NB4 (cell line): ENCODE measurements around the gene POLR2E.

Experiments
- DNase-seq: peaks from one replicate; pipeline ENCODE4 v3.0.0; 2010; ENCODE audit warnings: low read depth
- H3K4me3 ChIP-seq: one replicate; pipeline ENCODE4 v1.5.1; 2011; ENCODE audit warnings: mild to moderate bottlenecking, low read depth, low read length, moderate library complexity
- CTCF ChIP-seq: IDR thresholded peaks from one replicate; pipeline ENCODE4 v1.5.1; 2012; ENCODE audit warnings: low read depth, low read length
- MYC ChIP-seq: IDR thresholded peaks from 2 replicates; pipeline ENCODE4 v1.6.1; 2011; ENCODE audit warnings: low read depth, low read length
- POLR2A ChIP-seq: IDR thresholded peaks from 2 replicates; pipeline ENCODE4 v1.6.1; 2011; ENCODE audit warnings: mild to moderate bottlenecking; ENCODE audit not compliant: insufficient read length; ENCODE audit errors: extremely low read depth
- TF ChIP-seq, protein P1 (sequence below): IDR thresholded peaks from 2 replicates; pipeline ENCODE4 v1.6.1; 2011; ENCODE audit warnings: low read depth, low read length

Gene POLR2E

GRCh38 chr19:1061987-1062386, 33.2 kb downstream of the POLR2E start:
- TF ChIP-seq, protein P1, sequence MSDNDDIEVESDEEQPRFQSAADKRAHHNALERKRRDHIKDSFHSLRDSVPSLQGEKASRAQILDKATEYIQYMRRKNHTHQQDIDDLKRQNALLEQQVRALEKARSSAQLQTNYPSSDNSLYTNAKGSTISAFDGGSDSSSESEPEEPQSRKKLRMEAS = no peak
- no peak for TF ChIP-seq MYC
- no peak for TF ChIP-seq CTCF
- no peak for TF ChIP-seq POLR2A
- DNase-seq = no peak
- H3K4me3 ChIP-seq = no peak overlapping the region

- DNase-seq = no peak
These were observed 34.5 kb downstream of the POLR2E start for GRCh38 chr19:1060689-1061088.

GRCh38 chr19:1058112-1058511, 37.1 kb downstream of the POLR2E start:
- no peak for DNase-seq
- TF ChIP-seq MYC (no peak), CTCF (no peak), POLR2A (no peak)
- TF ChIP-seq, protein P1 = no peak
- no peak overlapping the region for H3K4me3 ChIP-seq

More at GRCh38 chr19:1060689-1061088, 34.5 kb downstream of the POLR2E start:
- TF ChIP-seq CTCF (no peak), MYC (no peak), POLR2A (no peak)
- TF ChIP-seq, protein P1 = no peak
- H3K4me3 ChIP-seq = no peak overlapping the region

DNA sequence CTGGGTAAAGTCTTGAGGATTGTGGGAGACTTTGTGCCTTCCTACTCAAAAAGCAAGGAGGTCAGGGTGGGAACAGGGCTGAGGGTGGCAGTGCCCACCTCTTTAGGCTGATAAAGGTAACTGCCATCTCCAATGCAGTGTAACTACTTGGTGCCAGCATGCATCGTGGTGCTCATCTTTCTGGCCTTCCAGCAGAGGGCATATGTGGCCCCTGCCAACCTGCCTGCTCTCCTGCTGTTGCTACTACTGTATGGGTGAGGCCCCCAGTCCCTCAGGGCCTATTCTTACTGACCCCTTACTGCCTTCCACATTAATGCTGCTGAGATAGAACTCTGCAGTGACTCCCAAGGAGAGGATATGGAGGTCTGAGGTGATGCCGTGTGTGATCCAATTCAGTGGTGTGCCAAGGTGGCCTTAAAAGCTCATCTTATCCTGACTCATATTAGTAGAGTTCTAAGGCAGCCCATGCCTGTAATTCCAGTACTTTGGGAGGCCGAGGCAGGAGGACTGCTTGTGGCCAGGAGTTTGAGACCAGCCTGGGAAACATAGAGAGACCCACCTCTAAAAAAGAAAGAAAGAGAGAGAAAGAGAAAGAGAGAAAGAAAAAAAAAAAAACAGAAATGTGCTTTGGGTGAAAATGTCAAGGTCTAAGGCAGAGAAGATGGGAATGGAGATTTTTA, 37.9 kb downstream of the POLR2E start:
- H3K4me3 ChIP-seq = no peak overlapping the region
- TF ChIP-seq CTCF = peak; percentile 25
- TF ChIP-seq MYC = no peak
- DNase-seq = peak; percentile 46

DNA sequence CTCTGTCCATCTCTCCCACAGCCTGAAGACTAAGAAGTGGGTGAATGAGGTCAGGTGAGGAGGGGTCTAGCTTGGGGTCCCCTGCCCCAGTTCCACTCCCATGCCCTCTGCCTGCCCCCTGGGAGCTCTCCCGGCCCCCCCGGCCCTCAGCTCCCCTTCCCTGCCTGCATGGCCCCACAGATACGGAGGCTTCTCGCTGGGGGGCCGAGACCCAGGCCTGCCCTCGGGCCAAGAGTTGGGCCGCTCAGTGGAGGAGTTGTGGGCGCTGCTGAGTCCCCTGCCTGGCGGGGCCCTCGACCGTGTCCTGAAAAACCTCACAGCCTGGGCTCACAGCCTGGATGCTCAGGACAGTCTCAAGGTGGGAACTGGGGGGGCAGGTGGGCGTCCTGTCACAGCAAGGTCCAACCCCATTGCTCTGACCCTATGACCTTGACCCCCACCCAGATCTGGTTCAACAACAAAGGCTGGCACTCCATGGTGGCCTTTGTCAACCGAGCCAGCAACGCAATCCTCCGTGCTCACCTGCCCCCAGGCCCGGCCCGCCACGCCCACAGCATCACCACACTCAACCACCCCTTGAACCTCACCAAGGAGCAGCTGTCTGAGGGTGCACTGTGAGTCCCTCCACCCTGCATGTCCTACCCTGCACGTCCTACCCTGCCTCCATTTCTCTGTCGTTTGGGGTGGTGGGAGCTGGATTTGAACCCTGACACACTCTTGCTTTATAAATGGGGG, 39.1 kb downstream of the POLR2E start:
- DNase-seq = no peak
- TF ChIP-seq, protein P1 = no peak
- TF ChIP-seq MYC (no peak), CTCF (no peak), POLR2A (no peak)
- H3K4me3 ChIP-seq = no peak overlapping the region
